OCI-LY7 (cell line): ENCODE results near the gene MON1B.

Source experiments
- CTCF ChIP-seq: fragments of 200-600 bp; sonication (generic); conservative IDR thresholded peaks from 2 replicates; pipeline ENCODE4 v1.5.1; 2014; ENCODE audit warnings: mild to moderate bottlenecking, antibody characterized with exemption, low read length, moderate library complexity, mixed read lengths
- EZH2phosphoT487 ChIP-seq: fragments of 200-600 bp; sonication (generic); IDR thresholded peaks from 2 replicates; pipeline ENCODE4 v1.6.1; 2018; ENCODE audit warnings: low read depth, borderline replicate concordance, mild to moderate bottlenecking, mixed run types, antibody characterized with exemption, low read length, moderate library complexity, mixed read lengths

- TF ChIP-seq CTCF (no peak), EZH2phosphoT487 (no peak)
Measured at GRCh38 chr16:77157346-77158058, 33.5 kb upstream of the MON1B start.
